Measurements from ENCODE around the gene MYLK4.

The MYLK4 gene

DNA sequence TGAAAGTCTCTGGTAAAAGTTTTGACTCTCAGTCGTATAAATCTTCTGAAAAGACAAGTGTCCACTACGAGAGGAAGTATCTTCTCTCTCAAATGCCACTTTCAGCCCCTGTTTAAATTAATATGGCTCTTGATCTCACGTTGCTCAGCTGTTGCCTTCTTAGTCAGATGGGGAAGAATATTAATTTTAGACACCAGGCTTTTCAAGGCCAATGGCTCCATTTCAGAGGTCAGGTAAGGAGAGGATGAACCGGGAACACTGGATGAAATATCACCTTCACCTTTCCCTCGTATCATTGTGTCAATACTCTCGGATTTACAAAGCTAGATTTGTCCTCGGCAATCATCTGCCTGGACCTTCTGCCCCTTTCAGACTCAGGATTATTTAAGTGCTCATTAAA lies at the start of gene MYLK4:
Gene MYLK4 (minus strand): TSS at position 91 of the 400 bp plus-strand sequence. CDS start 1,628 bp downstream, outside the sequence.
- FAIRE-seq (no peak), DNase-seq (ENCODE audit: extremely low spot score, insufficient read length, low read depth) (no peak)

DNA sequence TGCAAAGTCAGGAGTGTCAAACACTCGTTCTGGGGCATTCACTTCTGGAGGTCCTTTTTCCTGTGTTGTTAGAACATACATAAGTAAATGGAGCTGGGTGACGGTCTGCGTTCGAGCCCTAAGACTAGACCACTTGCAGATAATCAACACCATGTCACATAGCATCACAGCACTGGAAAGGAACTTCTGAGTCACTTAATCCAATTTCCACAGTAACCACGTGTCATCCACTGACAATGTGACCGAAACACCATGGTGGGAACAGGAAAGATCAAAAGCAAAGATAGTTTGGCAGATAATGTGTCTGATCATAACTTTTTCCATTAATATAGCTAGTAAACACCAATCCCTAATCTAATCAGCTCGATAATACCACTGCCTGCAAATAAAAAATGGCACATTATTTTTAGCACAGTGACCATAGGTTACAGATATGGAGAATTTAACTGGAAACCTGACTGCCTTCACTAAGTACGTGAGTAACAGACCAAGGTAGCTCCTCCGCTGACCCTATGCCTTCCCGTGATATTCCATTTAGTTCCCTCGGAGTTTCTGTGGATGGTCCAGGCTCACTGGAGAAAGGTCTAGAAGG lies 49.3 kb upstream of the MYLK4 start:
- FAIRE-seq (no peak), DNase-seq (ENCODE audit: extremely low spot score, insufficient read length, low read depth) (no peak)

GRCh38 chr6:2798586-2799134 lies 47.9 kb upstream of the MYLK4 start:
- no peak for FAIRE-seq
- no peak for DNase-seq (ENCODE audit: extremely low spot score, insufficient read length, low read depth)

GRCh38 chr6:2797564-2798031 lies 46.9 kb upstream of the MYLK4 start:
- DNase-seq (ENCODE audit: extremely low spot score, insufficient read length, low read depth) = no peak
- no peak for FAIRE-seq

- FAIRE-seq (no peak), DNase-seq (ENCODE audit: extremely low spot score, insufficient read length, low read depth) (no peak)
These were observed 46.1 kb upstream of the MYLK4 start for GRCh38 chr6:2796861-2797260.

DNA sequence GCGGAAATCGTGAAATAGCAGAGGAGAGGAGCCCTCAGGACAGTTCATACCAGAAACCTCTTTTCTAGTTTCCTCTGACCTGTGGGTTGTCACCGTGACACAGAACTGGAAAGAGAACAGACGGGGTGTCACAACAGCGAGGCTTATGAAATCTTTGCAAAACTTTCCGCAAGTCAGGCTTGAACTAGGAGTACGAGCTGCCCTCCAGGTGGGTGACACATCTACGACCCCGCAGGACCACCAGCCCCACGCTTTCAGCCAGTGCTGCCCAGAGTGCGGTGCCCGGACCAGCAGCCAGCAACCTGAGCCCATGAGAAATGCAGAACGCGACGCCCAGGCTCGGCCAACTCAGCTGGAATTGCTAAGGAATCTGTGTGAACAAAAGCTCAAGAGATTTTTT lies 45.2 kb upstream of the MYLK4 start:
- no peak for FAIRE-seq
- DNase-seq (ENCODE audit: extremely low spot score, insufficient read length, low read depth) = no peak

DNA sequence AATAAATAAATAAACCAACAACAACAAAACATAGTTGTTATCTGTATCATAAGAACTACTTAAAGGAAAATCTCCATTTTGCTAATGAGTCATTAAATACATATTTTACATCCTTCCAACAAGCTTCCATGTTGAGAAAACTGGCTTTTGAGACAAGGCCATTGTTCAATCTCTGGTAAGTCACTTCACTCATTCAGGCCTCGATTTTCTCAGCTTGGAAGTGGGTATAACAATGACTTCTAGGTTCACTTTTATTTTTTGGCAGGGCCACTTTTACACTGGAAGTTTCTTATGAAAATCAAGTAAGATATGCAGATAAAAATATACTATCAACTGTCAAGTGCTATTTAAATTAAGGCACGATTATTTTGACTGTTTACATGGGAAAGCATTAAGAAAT lies 44.4 kb upstream of the MYLK4 start:
- DNase-seq (ENCODE audit: extremely low spot score, insufficient read length, low read depth) (no peak), FAIRE-seq (no peak)

- DNase-seq (ENCODE audit: extremely low spot score, insufficient read length, low read depth) (no peak), FAIRE-seq (no peak)
These were observed 43.5 kb upstream of the MYLK4 start for GRCh38 chr6:2794171-2794730.

- no peak for DNase-seq (ENCODE audit: extremely low spot score, insufficient read length, low read depth)
- FAIRE-seq = no peak
These were observed 42.9 kb upstream of the MYLK4 start for GRCh38 chr6:2793534-2794151.

DNA sequence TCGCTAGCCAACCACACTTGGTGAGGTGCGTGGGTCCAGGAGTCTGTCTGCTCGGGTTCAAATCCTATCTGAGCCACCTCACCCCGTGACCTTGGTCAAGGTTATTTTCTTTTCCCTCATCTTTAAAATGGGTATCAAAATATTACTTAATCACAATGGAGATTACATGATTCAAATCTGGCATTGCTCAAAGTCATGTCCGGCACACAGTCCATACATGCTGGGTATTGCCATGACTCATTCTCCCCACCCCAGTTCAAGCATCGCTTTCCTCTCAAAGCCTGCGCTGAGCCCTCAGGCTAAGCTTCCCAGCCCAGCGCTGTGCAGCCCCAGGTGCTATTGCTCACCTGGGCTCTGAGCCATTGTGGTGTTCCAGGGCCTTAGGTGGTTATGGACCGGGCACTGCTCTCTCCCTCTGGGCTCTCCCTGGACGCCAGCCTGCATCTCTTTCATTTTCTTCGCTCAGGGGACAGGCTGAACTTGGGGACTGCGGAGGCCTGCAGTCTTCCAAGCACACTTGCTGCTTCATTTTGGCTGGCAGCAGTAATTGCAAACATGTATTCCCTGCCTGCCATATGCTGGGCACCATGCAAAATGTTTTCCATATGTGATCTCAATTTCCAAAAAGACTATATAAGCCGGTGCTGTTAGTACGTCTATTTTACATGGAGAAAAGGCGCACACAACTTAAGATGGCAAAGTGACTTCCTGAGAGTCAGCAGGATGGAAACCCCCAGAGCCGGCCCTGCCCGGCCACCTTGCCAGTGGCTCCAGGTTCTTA lies 41.8 kb upstream of the MYLK4 start:
- no peak for DNase-seq (ENCODE audit: extremely low spot score, insufficient read length, low read depth)
- no peak for FAIRE-seq

DNA sequence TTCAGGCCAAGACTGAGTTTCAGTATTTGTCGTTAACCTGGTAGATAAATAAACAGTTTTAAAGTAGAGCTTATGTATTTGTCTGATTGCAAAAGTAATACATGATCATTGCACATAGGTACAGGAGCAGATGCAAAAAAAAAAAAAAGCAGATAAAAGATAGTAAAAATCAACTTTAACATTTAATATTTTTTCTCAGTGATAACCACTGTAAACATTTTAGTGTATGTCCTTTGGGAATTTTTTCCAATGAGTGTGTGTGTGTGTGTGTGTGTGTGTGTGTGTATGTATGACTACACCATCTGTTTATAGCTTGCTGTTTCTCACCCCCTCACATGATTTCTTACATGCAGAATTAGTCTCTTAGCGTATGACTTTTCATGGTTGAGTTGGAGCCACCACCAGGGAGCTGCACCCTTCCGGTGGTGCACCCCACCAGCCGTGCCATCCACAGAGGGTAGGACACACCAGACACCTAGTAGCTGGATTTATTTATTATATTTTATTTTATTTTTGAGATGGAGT lies 40.8 kb upstream of the MYLK4 start:
- FAIRE-seq (no peak), DNase-seq (ENCODE audit: extremely low spot score, insufficient read length, low read depth) (no peak)

GRCh38 chr6:2790588-2791449 lies 40.1 kb upstream of the MYLK4 start:
- FAIRE-seq (peak; percentile 82), DNase-seq (ENCODE audit: extremely low spot score, insufficient read length, low read depth) (peak; percentile 65)

GRCh38 chr6:2786269-2786668 lies 35.5 kb upstream of the MYLK4 start:
- FAIRE-seq (no peak), DNase-seq (ENCODE audit: extremely low spot score, insufficient read length, low read depth) (no peak)

DNA sequence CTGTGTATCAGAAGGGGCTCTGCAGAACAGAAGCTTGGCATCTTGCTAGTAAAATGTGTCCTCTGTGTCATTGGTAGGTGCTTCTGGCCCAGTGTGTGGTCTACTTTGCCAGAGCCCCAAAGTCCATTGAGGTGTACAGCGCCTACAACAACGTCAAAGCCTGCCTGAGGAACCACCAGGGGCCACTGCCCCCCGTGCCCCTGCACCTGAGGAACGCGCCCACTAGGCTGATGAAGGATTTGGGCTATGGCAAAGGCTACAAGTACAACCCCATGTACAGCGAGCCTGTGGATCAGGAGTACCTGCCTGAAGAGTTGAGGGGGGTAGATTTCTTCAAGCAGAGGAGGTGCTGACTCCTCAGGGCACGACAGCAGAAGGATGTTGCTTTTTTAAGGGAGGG lies 34.2 kb upstream of the MYLK4 start:
- FAIRE-seq (no peak), DNase-seq (ENCODE audit: extremely low spot score, insufficient read length, low read depth) (no peak)

GRCh38 chr6:2784061-2784460 lies 33.3 kb upstream of the MYLK4 start:
- DNase-seq (ENCODE audit: extremely low spot score, insufficient read length, low read depth) (no peak), FAIRE-seq (no peak)

DNA sequence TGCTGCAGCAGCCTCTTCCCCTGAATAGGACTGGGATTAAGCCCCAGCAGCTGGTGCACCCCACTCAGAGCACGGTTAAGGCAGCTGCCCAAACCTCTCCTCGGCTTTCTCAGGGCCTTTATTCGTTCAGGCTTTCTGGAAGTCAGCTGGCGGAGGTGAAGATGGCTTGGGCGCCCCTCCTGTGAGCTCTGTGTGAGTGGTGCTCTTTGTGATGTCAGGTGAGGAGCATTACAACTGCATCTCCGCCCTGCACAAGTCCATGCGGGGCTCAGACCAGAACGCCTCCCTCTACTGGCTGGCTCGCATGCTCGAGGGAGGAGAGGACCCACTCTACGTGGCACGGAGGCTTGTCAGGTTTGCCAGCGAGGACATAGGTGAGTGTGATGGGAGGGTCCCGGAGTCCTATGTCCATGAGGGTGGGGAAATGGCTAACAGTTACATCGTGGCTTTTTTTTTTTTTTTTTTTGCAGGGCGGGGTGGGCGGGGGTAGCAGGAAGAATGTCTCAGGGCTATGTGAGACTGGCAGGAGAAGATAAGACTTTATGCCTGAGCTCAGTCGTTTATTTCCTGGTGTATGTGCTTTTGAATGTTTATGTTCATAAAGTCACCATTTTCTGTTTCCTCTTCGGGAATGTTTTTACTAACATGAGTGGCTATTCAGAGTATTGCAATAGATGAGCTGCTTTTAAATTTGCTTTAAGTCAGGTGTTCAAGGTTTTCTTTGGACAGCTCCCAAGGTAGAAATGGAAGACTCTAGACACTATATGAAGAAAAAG lies 32.7 kb upstream of the MYLK4 start:
- no peak for FAIRE-seq
- no peak for DNase-seq (ENCODE audit: extremely low spot score, insufficient read length, low read depth)

- FAIRE-seq = no peak
- DNase-seq (ENCODE audit: extremely low spot score, insufficient read length, low read depth) = no peak
These were observed 32.1 kb upstream of the MYLK4 start for GRCh38 chr6:2782825-2783187.

DNA sequence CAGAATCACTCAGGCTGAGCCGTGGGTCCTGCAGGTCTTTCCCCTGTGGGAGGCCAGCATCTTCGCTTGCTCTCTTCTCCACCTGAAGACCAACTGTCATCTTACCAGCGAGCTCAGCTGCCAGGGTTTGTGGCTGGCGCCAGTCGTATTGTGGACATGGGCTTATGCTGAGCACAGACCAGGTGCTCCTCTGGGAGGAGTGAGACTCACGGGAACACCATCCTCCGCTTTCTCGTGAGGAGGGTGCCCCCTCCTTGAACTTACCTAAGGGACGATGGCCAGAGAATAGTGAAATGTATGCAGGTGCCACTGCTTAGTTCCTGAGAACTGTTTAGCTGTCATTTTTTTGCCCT lies 31.6 kb upstream of the MYLK4 start:
- FAIRE-seq (no peak), DNase-seq (ENCODE audit: extremely low spot score, insufficient read length, low read depth) (no peak)

Measured in GM18507 (cell line).